Vagina (tissue), 2 donors: ENCODE data around the gene OR52D1.

Source experiments
- CTCF ChIP-seq, 3 experiments: fragments of 450-650 bp in 2 of 3; fragments of 200-600 bp in 1 of 3; sonication (generic) in 1 of 3; IDR thresholded peaks; one replicate each; pipeline ENCODE4 v1.5.1; 2017 to 2019; ENCODE audit warnings: antibody characterized with exemption in 3 of 3, mild to moderate bottlenecking in 2 of 3, moderate library complexity in 2 of 3
- POLR2A ChIP-seq, 2 donors: fragments of 450-650 bp; IDR thresholded peaks; one replicate each; pipeline ENCODE4 v1.6.1; 2017; ENCODE audit warnings: antibody characterized with exemption in 2 of 2, mild to moderate bottlenecking in 2 of 2, moderate library complexity in 2 of 2
- POLR2AphosphoS5 ChIP-seq, 2 donors: sonication (generic); formaldehyde crosslinking; IDR thresholded peaks; one replicate each; pipeline ENCODE4 v1.9.0; 2017; ENCODE audit warnings: antibody characterized with exemption in 2 of 2, mild to moderate bottlenecking in 2 of 2, low read depth in 1 of 2; ENCODE audit not compliant: insufficient read depth in 1 of 2

DNA sequence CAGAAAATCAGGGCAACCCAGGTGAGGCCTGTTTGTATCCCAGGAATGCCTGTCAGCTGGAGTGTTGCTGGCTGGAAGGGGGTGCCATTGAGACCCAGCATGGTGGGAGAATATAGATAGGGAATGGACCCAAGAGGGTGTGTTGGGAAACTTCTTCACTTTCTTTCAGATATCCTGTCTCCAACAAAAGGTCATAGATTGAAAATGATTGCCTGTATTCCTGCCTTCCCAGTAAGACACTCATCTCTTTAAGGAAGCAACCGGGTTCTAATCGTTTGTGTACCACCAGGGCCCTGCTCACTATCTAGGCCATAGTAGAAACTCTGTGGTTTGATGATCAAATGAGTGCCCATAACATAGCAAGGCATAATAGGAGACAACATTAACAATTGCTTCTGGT, 47.1 kb upstream of the OR52D1 start, which contains the start of gene OR51I1:
- TF ChIP-seq CTCF (IDR thresholded peaks at IDR 0.05) = no peak
- TF ChIP-seq POLR2AphosphoS5 (IDR thresholded peaks at IDR 0.05; ENCODE audit: insufficient read depth in 1 of 2, low read depth in 1 of 2) = no peak
- TF ChIP-seq POLR2A (IDR thresholded peaks at IDR 0.05) = no peak
